Ovary (tissue), 3 donors: ENCODE data around the gene ARHGAP12.

ENCODE experiments used
- POLR2A ChIP-seq: fragments of 450-650 bp; IDR thresholded peaks from one replicate; pipeline ENCODE4 v1.6.1; 2017; ENCODE audit warnings: antibody characterized with exemption, mild to moderate bottlenecking, moderate library complexity
- TF ChIP-seq, protein P1 (sequence below), 3 donors: fragments of 450-650 bp in 2 of 3; fragments of 200-600 bp in 1 of 3; IDR thresholded peaks; one replicate each; pipeline versions ENCODE4 v1.5.1 to v1.8.0; 2016 to 2022; ENCODE audit warnings: antibody characterized with exemption in 3 of 3, mild to moderate bottlenecking in 1 of 3
- donor health status: DM: no; HTN: no; CAD: no.

DNA sequence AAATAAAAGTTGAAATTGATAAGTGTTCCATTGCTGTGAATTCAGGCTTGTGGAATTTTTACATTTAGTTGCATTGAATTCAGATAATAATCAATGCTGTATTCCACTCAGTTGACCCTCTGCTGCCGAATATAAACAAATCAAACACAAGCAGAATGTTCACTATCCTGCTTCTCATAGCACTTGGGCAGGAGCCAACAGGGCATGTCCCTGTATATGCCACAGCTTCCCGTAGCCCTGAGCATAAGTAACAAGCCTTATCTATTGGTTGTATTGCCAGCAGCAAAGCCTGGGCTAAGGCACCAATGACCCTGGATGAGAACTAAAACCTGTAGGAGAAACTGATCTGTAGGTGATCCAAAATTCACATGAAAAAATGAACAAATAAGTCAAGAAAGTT lies 145.9 kb downstream of the ARHGAP12 start:
- no peak for TF ChIP-seq POLR2A
- TF ChIP-seq, protein P1, sequence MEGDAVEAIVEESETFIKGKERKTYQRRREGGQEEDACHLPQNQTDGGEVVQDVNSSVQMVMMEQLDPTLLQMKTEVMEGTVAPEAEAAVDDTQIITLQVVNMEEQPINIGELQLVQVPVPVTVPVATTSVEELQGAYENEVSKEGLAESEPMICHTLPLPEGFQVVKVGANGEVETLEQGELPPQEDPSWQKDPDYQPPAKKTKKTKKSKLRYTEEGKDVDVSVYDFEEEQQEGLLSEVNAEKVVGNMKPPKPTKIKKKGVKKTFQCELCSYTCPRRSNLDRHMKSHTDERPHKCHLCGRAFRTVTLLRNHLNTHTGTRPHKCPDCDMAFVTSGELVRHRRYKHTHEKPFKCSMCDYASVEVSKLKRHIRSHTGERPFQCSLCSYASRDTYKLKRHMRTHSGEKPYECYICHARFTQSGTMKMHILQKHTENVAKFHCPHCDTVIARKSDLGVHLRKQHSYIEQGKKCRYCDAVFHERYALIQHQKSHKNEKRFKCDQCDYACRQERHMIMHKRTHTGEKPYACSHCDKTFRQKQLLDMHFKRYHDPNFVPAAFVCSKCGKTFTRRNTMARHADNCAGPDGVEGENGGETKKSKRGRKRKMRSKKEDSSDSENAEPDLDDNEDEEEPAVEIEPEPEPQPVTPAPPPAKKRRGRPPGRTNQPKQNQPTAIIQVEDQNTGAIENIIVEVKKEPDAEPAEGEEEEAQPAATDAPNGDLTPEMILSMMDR (IDR thresholded peaks at IDR 0.05): no peak
